Measurements from ENCODE around the gene CTDNEP1. TPM values are rescaled to one million over a fixed set of nuclear protein-coding genes. Genes with fewer than 3 reads are reported as not detected.

CTDNEP1 gene
- total RNA-seq, 1 donor = 31.8 TPM

- Histone ChIP-seq H3K79me2 (ENCODE audit: insufficient read depth, low read length) (no peaks in the 10 kb centered on the region), H3K36me3 (ENCODE audit: insufficient read depth, low read length) (peaks cover 48% of the 10 kb centered on the region), H3K27me3 (ENCODE audit: insufficient read depth, low read length) (no peaks in the 10 kb centered on the region), H3K4me2 (ENCODE audit: insufficient read depth, low read length) (no peak overlapping the region), H4K20me1 (ENCODE audit: insufficient read depth, low read length) (peaks cover 2% of the 10 kb centered on the region), H3K4me3 (ENCODE audit: insufficient read depth, low read length) (no peak overlapping the region), H3K9me3 (ENCODE audit: low read depth, low read length) (no peaks in the 10 kb centered on the region), H3K27ac (ENCODE audit: low read depth, low read length) (no peak overlapping the region), H2AFZ (ENCODE audit: low read length) (no peak overlapping the region), H3K4me1 (ENCODE audit: insufficient read depth, low read length) (no peaks in the 10 kb centered on the region)
- TF ChIP-seq CTCF (IDR thresholded peaks at IDR 0.05; ENCODE audit: extremely low read depth, low read depth, low read length) = no peak
- no peak for DNase-seq (ENCODE audit: insufficient read length, low spot score, missing footprints)
Observed at GRCh38 chr17:7195971-7196370, 55.6 kb downstream of the CTDNEP1 start.

Small RNA genes lying within 50 kb of the gene (small RNA-seq; reads per million reads assigned to genes)
- gene MIR324 (384 reads per million, percentile 98 among the genes with 10 or more reads in this experiment), gene RF00019 (not detected)

Other genes with a start within 250 kb of the CTDNEP1 start
- 37.3 and 38.9 TPM in 2 replicates for gene RNASEK, start 239.1 kb downstream of the CTDNEP1 start, total RNA-seq
- gene BCL6B, start 228.7 kb downstream of the CTDNEP1 start, total RNA-seq = not detected in 2 replicates
- 1.2 and 1.4 TPM in 2 replicates for gene SLC16A13, start 215.7 kb downstream of the CTDNEP1 start, total RNA-seq
- gene SLC16A11, start 207.6 kb downstream of the CTDNEP1 start, total RNA-seq = 0.29 and 0.36 TPM in 2 replicates
- not detected in 2 replicates for gene CLEC10A, start 171.5 kb downstream of the CTDNEP1 start, total RNA-seq
- under 0.01 TPM in 1 of 2 replicates, not detected in the other for gene ASGR2, start 136.9 kb downstream of the CTDNEP1 start, total RNA-seq
- gene ASGR1, start 72.4 kb downstream of the CTDNEP1 start, total RNA-seq = 0.88 and 1.1 TPM in 2 replicates
- 10.1 and 11.8 TPM in 2 replicates for gene DLG4, start 31.9 kb downstream of the CTDNEP1 start, total RNA-seq
- 162 and 163 TPM in 2 replicates for gene ACADVL, start 31.8 kb downstream of the CTDNEP1 start, total RNA-seq
- 106 and 123 TPM in 2 replicates for gene DVL2, start 17.2 kb downstream of the CTDNEP1 start, total RNA-seq
- 53.2 and 55.4 TPM in 2 replicates for gene PHF23, start 12.3 kb downstream of the CTDNEP1 start, total RNA-seq
- gene GABARAP, start 9.3 kb downstream of the CTDNEP1 start, total RNA-seq = 396 and 422 TPM in 2 replicates
- 21.7 and 26.2 TPM in 2 replicates for gene ELP5, start 481 bp upstream of the CTDNEP1 start, total RNA-seq
- 0.36 and 1.8 TPM in 2 replicates for gene CLDN7, start 10.7 kb upstream of the CTDNEP1 start, total RNA-seq
- under 0.01 and 0.29 TPM in 2 replicates for gene SLC2A4, start 30.0 kb upstream of the CTDNEP1 start, total RNA-seq
- under 0.01 TPM in 1 of 2 replicates, not detected in the other for gene YBX2, start 42.9 kb upstream of the CTDNEP1 start, total RNA-seq
- 436 and 491 TPM in 2 replicates for gene EIF5A, start 55.9 kb upstream of the CTDNEP1 start, total RNA-seq
- 46.9 and 48.1 TPM in 2 replicates for gene GPS2, start 63.6 kb upstream of the CTDNEP1 start, total RNA-seq
- gene NEURL4, start 77.6 kb upstream of the CTDNEP1 start, total RNA-seq = 14.7 and 18.8 TPM in 2 replicates
- 0.59 TPM in 1 of 2 replicates, not detected in the other for gene ACAP1, start 84.8 kb upstream of the CTDNEP1 start, total RNA-seq
- gene KCTD11, start 100.4 kb upstream of the CTDNEP1 start, total RNA-seq = 11.5 and 11.9 TPM in 2 replicates
- not detected in 2 replicates for gene TMEM95, start 103.4 kb upstream of the CTDNEP1 start, total RNA-seq
- gene TNK1, start 129.4 kb upstream of the CTDNEP1 start, total RNA-seq = 0.36 TPM in 1 of 2 replicates, not detected in the other
- gene PLSCR3, start 142.8 kb upstream of the CTDNEP1 start, total RNA-seq = 19.4 and 27.9 TPM in 2 replicates
- gene TMEM256, start 152.4 kb upstream of the CTDNEP1 start, total RNA-seq = 59.4 and 84.6 TPM in 2 replicates
- gene NLGN2, start 156.1 kb upstream of the CTDNEP1 start, total RNA-seq = 5.3 and 5.8 TPM in 2 replicates
- gene SPEM1, start 168.6 kb upstream of the CTDNEP1 start, total RNA-seq = not detected in 2 replicates
- gene SPEM2, start 173.9 kb upstream of the CTDNEP1 start, total RNA-seq = not detected in 2 replicates
- gene SPEM3, start 177.1 kb upstream of the CTDNEP1 start, total RNA-seq = not detected in 2 replicates
- gene TMEM102, start 183.7 kb upstream of the CTDNEP1 start, total RNA-seq = 1.2 and 1.8 TPM in 2 replicates
- gene FGF11, start 187.8 kb upstream of the CTDNEP1 start, total RNA-seq = 0.29 and 0.36 TPM in 2 replicates
- 5.3 and 5.4 TPM in 2 replicates for gene CHRNB1, start 193.3 kb upstream of the CTDNEP1 start, total RNA-seq
- gene ZBTB4, start 227.9 kb upstream of the CTDNEP1 start, total RNA-seq = 36.2 and 36.5 TPM in 2 replicates
- not detected in 2 replicates for gene SLC35G6, start 229.7 kb upstream of the CTDNEP1 start, total RNA-seq
- 95.9 and 101 TPM in 2 replicates for gene POLR2A, start 232.6 kb upstream of the CTDNEP1 start, total RNA-seq

Data from osteoblast (primary cell).